ACHN (cell line): ENCODE results near the gene NCAPH2.

ENCODE experiments used
- DNase-seq: peaks from one replicate; pipeline ENCODE4 v3.0.0-alpha.2; 2015
- in situ Hi-C: cut with HindIII; loops from 2 replicates; pipeline ENCODE4 v1.10.0; 2017; ENCODE audit warnings: low sequenced_read_pairs, low pct_ligation_motif_present, low pct_unique_long_range_greater_than_20kb

The NCAPH2 gene

GRCh38 chr22:50556703-50557102, 48.7 kb downstream of the NCAPH2 start:
- in situ Hi-C loops: no loop called here
- DNase-seq: no peak

GRCh38 chr22:50560034-50560433, 52.0 kb downstream of the NCAPH2 start:
- in situ Hi-C loops: no loop called here
- no peak for DNase-seq

GRCh38 chr22:50561401-50562358, 53.7 kb downstream of the NCAPH2 start:
- in situ Hi-C loops: no loop called here

GRCh38 chr22:50562523-50563412, 54.7 kb downstream of the NCAPH2 start, which contains the start of gene SYCE3:
SYCE3 (minus strand) TSS chr22:50562919; CDS start chr22:50556405, 6,514 bp downstream.
- in situ Hi-C loops: no loop called here
- DNase-seq: peak; percentile 92

More at GRCh38 chr22:50561401-50562358, 53.7 kb downstream of the NCAPH2 start:
- no peak for DNase-seq

- in situ Hi-C loops: no loop called here
- no peak for DNase-seq
Measured at GRCh38 chr22:50563413-50564160, 55.6 kb downstream of the NCAPH2 start.

GRCh38 chr22:50564289-50564688, 56.3 kb downstream of the NCAPH2 start:
- in situ Hi-C loops: no loop called here
- DNase-seq: no peak

- DNase-seq: no peak
- in situ Hi-C loops: no loop called here
Measured at GRCh38 chr22:50567721-50568252, 59.8 kb downstream of the NCAPH2 start.

- in situ Hi-C loops: no loop called here
- DNase-seq: no peak
Measured at GRCh38 chr22:50568626-50569025, 60.6 kb downstream of the NCAPH2 start.

- in situ Hi-C loops: no loop called here
- no peak for DNase-seq
Measured at GRCh38 chr22:50569041-50569459, 61.0 kb downstream of the NCAPH2 start.

- DNase-seq: peak; percentile 65
- in situ Hi-C loops: no loop called here
Measured at GRCh38 chr22:50569896-50570535, 62.0 kb downstream of the NCAPH2 start.

- no peak for DNase-seq
- in situ Hi-C loops: no loop called here
Measured at GRCh38 chr22:50570861-50571260, 62.8 kb downstream of the NCAPH2 start.

- DNase-seq: no peak
- in situ Hi-C loops: no loop called here
Measured at GRCh38 chr22:50571264-50572175, 63.5 kb downstream of the NCAPH2 start.

GRCh38 chr22:50572965-50573364, 64.9 kb downstream of the NCAPH2 start:
- in situ Hi-C loops: no loop called here

GRCh38 chr22:50573491-50574382, 65.7 kb downstream of the NCAPH2 start:
- in situ Hi-C loops: no loop called here
- no peak for DNase-seq

More at GRCh38 chr22:50572965-50573364, 64.9 kb downstream of the NCAPH2 start:
- no peak for DNase-seq

GRCh38 chr22:50574383-50574755, 66.3 kb downstream of the NCAPH2 start:
- no peak for DNase-seq
- in situ Hi-C loops: no loop called here
